ENCODE data around the gene SPATA2L.

SPATA2L gene, protein sequence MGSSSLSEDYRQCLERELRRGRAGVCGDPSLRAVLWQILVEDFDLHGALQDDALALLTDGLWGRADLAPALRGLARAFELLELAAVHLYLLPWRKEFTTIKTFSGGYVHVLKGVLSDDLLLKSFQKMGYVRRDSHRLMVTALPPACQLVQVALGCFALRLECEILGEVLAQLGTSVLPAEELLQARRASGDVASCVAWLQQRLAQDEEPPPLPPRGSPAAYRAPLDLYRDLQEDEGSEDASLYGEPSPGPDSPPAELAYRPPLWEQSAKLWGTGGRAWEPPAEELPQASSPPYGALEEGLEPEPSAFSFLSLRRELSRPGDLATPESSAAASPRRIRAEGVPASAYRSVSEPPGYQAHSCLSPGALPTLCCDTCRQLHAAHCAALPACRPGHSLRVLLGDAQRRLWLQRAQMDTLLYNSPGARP

DNA sequence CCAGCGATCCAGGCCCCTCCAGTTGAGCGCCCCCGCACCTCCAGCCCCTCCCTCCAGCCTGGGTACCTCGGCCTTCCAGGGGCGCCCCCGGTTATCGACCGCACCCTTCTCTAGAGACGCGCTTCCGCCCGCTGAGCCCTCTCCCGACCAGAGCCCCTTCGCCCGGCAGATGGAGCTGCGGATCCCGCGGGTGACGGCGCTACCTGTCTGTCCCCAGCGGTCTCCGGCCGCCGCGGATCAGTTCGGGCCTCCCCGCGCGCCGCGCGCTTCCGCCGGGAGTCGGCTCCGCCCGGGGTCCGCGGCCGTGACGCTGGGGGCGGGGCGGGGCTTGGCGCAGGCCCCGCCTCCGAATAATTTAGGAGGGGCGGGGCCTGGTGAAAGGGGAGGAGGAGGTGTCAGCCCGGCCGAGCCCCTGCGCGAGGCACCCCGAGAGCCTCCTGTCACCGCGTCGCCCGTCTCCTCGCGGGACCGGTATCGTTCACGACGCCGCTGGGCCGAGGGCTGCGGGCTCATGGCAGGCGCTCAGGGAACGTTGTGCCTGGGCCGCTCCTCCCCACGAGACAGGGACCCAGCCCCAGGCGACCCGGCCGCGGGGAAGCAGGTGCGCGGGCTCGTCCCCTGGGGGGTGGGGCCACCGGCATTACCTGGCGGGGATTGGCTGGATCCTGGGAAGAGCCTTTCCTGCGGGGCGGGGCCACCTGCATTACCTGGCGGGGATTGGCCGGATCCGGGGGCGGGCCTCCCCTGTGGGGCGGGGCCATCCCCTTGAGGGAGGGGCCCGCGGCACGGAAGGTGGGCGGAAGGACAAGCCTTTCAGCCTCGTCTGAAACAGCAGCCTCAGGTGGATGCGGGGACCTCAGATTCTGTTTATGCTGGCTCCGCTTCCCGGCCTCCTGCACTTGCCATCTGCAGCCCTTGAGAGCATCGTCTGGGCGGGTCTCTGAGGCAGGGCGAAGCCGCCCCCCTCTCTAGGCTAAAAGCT, at the start of gene SPATA2L:
TSS of gene SPATA2L (minus strand) at position 281 of the 982 bp plus-strand sequence. CDS start 473 bp downstream, outside the sequence.
- Histone ChIP-seq H3K27ac (peak within 1 kb of the TSS; percentile 68), H4K20me1 (ENCODE audit: insufficient read depth) (no peaks in the 10 kb centered on the region)

DNA sequence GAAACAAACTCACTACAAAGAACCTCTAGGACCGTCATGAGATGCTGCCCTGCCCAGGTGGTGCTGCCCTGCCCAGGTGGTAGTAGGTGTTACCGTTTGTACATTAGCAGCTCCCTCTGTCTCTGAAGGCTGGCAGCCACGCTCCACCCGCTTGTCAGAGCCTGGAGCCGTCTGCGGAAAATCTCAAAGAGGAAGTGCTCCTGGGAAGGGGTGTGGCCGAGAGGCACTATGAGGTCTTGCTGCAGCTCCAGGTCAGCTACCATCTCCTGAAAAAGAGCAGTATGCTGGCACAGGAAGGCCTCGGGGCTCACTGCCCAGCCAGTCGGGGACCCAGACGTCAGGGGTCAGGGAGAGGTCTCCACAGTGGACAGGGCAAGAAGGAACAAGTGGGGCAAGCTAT, 48.1 kb upstream of the SPATA2L start:
- no peak overlapping the region for H3K27ac ChIP-seq
- H3K27me3 ChIP-seq (ENCODE audit: insufficient read depth, low read depth), result no peaks in the 10 kb centered on the region
- no peaks in the 10 kb centered on the region for H4K20me1 ChIP-seq (ENCODE audit: insufficient read depth)
- TF ChIP-seq, protein P1, sequence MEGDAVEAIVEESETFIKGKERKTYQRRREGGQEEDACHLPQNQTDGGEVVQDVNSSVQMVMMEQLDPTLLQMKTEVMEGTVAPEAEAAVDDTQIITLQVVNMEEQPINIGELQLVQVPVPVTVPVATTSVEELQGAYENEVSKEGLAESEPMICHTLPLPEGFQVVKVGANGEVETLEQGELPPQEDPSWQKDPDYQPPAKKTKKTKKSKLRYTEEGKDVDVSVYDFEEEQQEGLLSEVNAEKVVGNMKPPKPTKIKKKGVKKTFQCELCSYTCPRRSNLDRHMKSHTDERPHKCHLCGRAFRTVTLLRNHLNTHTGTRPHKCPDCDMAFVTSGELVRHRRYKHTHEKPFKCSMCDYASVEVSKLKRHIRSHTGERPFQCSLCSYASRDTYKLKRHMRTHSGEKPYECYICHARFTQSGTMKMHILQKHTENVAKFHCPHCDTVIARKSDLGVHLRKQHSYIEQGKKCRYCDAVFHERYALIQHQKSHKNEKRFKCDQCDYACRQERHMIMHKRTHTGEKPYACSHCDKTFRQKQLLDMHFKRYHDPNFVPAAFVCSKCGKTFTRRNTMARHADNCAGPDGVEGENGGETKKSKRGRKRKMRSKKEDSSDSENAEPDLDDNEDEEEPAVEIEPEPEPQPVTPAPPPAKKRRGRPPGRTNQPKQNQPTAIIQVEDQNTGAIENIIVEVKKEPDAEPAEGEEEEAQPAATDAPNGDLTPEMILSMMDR (conservative IDR thresholded peaks at IDR 0.05; ENCODE audit: low read depth, low read length), result no peak
- H3K36me3 ChIP-seq (ENCODE audit: insufficient read depth), result peaks cover 5% of the 10 kb centered on the region; the same call in 1 of the 2 replicates
- H3K79me2 ChIP-seq (ENCODE audit: insufficient read depth, low read depth), result no peaks in the 10 kb centered on the region; the same call in 1 of the 2 replicates
- H2AFZ ChIP-seq (ENCODE audit: low read depth), result no peak overlapping the region
- no peak overlapping the region for H3K4me3 ChIP-seq (IDR thresholded peaks at IDR 0.05; ENCODE audit: insufficient read depth, low read depth, low read length)
- no peak overlapping the region for H3K9ac ChIP-seq
- H3K4me2 ChIP-seq, result no peak overlapping the region
- H3K4me1 ChIP-seq (ENCODE audit: low read depth, poor library complexity, severe bottlenecking), result peaks cover 10% of the 10 kb centered on the region

More for the DNA sequence above, at the start of gene SPATA2L:
- Histone ChIP-seq H2AFZ (ENCODE audit: low read depth) (peak within 1 kb of the TSS; percentile 56), H3K9ac (peak within 1 kb of the TSS; percentile 64), H3K79me2 (ENCODE audit: insufficient read depth, low read depth) (no peaks in the 10 kb centered on the region), H3K4me2 (peak within 1 kb of the TSS; percentile 85), H3K4me1 (ENCODE audit: low read depth, poor library complexity, severe bottlenecking) (peaks cover 31% of the 10 kb centered on the region), H3K27me3 (ENCODE audit: insufficient read depth, low read depth) (no peaks in the 10 kb centered on the region), H3K4me3 (IDR thresholded peaks at IDR 0.05; ENCODE audit: insufficient read depth, low read depth, low read length) (no peak within 1 kb of the TSS), H3K36me3 (ENCODE audit: insufficient read depth) (no peaks in the 10 kb centered on the region)
- TF ChIP-seq, protein P1 (conservative IDR thresholded peaks at IDR 0.05; ENCODE audit: low read depth, low read length), result no peak

DNA sequence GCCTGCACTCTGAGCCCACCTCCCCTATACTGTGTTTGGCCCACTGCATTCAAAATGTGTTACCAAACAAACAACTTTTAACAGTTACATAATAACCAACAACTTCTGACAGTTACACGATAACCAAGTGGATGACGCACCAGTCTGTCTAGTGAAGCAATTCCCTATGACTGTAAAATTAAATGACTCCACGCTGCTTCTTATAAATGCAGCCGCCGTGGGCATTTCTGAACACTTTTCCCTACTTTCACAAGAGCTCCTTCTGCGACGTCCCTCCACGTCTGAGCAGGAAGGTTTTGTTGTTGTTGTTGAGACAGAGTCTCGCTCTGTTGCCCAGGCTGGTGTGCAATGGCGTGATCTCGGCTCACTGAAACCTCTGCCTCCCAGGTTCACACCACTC, 47.4 kb upstream of the SPATA2L start:
- Histone ChIP-seq H3K4me2 (no peak overlapping the region), H3K36me3 (ENCODE audit: insufficient read depth) (peaks cover 5% of the 10 kb centered on the region; the same call in 1 of the 2 replicates)

DNA sequence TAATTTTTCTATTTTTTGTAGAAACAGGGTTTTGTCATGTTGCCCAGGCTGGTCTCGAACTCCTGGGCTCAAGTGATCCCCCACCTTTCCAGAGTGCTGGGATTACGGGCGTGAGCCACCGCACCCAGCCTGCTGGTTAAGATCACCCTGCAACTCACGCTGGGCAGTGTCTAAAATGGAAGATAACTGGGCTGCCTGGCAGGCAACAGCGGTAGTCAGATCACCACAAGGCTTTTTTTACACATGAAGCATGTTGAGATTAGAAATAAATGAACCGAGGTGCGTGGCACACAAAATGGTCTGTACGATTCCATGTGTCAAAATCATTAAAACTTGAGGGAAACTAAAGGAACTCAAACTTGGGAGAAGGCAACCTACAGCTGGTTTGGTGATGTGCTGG, 46.6 kb upstream of the SPATA2L start:
- H3K36me3 ChIP-seq (ENCODE audit: insufficient read depth), result peaks cover 5% of the 10 kb centered on the region; the same call in 1 of the 2 replicates

More for the DNA sequence above, 47.4 kb upstream of the SPATA2L start:
- H3K9ac ChIP-seq, result no peak overlapping the region
- no peak overlapping the region for H3K27ac ChIP-seq
- peaks cover 18% of the 10 kb centered on the region for H3K4me1 ChIP-seq (ENCODE audit: low read depth, poor library complexity, severe bottlenecking)
- H2AFZ ChIP-seq (ENCODE audit: low read depth), result no peak overlapping the region
- no peaks in the 10 kb centered on the region for H3K27me3 ChIP-seq (ENCODE audit: insufficient read depth, low read depth)
- no peaks in the 10 kb centered on the region for H4K20me1 ChIP-seq (ENCODE audit: insufficient read depth)
- TF ChIP-seq, protein P1 (conservative IDR thresholded peaks at IDR 0.05; ENCODE audit: low read depth, low read length), result no peak
- no peaks in the 10 kb centered on the region; the same call in 1 of the 2 replicates for H3K79me2 ChIP-seq (ENCODE audit: insufficient read depth, low read depth)
- no peak overlapping the region for H3K4me3 ChIP-seq (IDR thresholded peaks at IDR 0.05; ENCODE audit: insufficient read depth, low read depth, low read length)

More for the DNA sequence above, 46.6 kb upstream of the SPATA2L start:
- H3K79me2 ChIP-seq (ENCODE audit: insufficient read depth, low read depth), result no peaks in the 10 kb centered on the region; the same call in 1 of the 2 replicates
- H3K4me1 ChIP-seq (ENCODE audit: low read depth, poor library complexity, severe bottlenecking), result peaks cover 26% of the 10 kb centered on the region
- no peak overlapping the region for H3K9ac ChIP-seq
- TF ChIP-seq, protein P1 (conservative IDR thresholded peaks at IDR 0.05; ENCODE audit: low read depth, low read length), result no peak
- no peaks in the 10 kb centered on the region for H4K20me1 ChIP-seq (ENCODE audit: insufficient read depth)
- H3K4me3 ChIP-seq (IDR thresholded peaks at IDR 0.05; ENCODE audit: insufficient read depth, low read depth, low read length), result no peak overlapping the region
- no peak overlapping the region for H3K4me2 ChIP-seq
- H3K27me3 ChIP-seq (ENCODE audit: insufficient read depth, low read depth), result no peaks in the 10 kb centered on the region
- H2AFZ ChIP-seq (ENCODE audit: low read depth), result no peak overlapping the region
- no peak overlapping the region for H3K27ac ChIP-seq

Measured in KMS-11 (cell line).